ENCODE data around the gene KATNBL1.
A peak's percentile ranks its signal among the peaks of the same experiment; 100 is the strongest.

Gene KATNBL1

GRCh38 chr15:34119291-34119690 is 90.6 kb downstream of the KATNBL1 start:
- no peak for DNase-seq (ENCODE audit: insufficient read length, low spot score)
- TF ChIP-seq POLR2A (IDR thresholded peaks at IDR 0.05; ENCODE audit: low read depth, low read length): no peak
- FAIRE-seq: peak; percentile 81

- DNase-seq (ENCODE audit: insufficient read length, low spot score): no peak
- FAIRE-seq: no peak
- no peak for TF ChIP-seq POLR2A (IDR thresholded peaks at IDR 0.05; ENCODE audit: low read depth, low read length)
These were observed 93.3 kb downstream of the KATNBL1 start for GRCh38 chr15:34116620-34117019.

GRCh38 chr15:34114739-34115138 is 95.2 kb downstream of the KATNBL1 start:
- DNase-seq (ENCODE audit: insufficient read length, low spot score) (no peak), FAIRE-seq (no peak)
- TF ChIP-seq POLR2A (IDR thresholded peaks at IDR 0.05; ENCODE audit: low read depth, low read length): no peak

GRCh38 chr15:34114215-34114614 is 95.7 kb downstream of the KATNBL1 start:
- TF ChIP-seq POLR2A (IDR thresholded peaks at IDR 0.05; ENCODE audit: low read depth, low read length): no peak
- FAIRE-seq: no peak
- DNase-seq (ENCODE audit: insufficient read length, low spot score): no peak

GRCh38 chr15:34111488-34111887 is 98.4 kb downstream of the KATNBL1 start:
- DNase-seq (ENCODE audit: insufficient read length, low spot score) (no peak), FAIRE-seq (peak; percentile 81)
- no peak for TF ChIP-seq POLR2A (IDR thresholded peaks at IDR 0.05; ENCODE audit: low read depth, low read length)

GRCh38 chr15:34109797-34110663 is 99.9 kb downstream of the KATNBL1 start:
- FAIRE-seq: peak; percentile 90
- no peak for DNase-seq (ENCODE audit: insufficient read length, low spot score)
- TF ChIP-seq POLR2A (IDR thresholded peaks at IDR 0.05; ENCODE audit: low read depth, low read length): no peak

GRCh38 chr15:34107315-34107714 is 102.6 kb downstream of the KATNBL1 start:
- DNase-seq (ENCODE audit: insufficient read length, low spot score): no peak
- no peak for TF ChIP-seq POLR2A (IDR thresholded peaks at IDR 0.05; ENCODE audit: low read depth, low read length)
- FAIRE-seq: no peak

GRCh38 chr15:34106423-34106822 is 103.5 kb downstream of the KATNBL1 start:
- no peak for DNase-seq (ENCODE audit: insufficient read length, low spot score)
- no peak for FAIRE-seq
- no peak for TF ChIP-seq POLR2A (IDR thresholded peaks at IDR 0.05; ENCODE audit: low read depth, low read length)

- FAIRE-seq (no peak), DNase-seq (ENCODE audit: insufficient read length, low spot score) (no peak)
- TF ChIP-seq POLR2A (IDR thresholded peaks at IDR 0.05; ENCODE audit: low read depth, low read length): no peak
These were observed 107.5 kb downstream of the KATNBL1 start for GRCh38 chr15:34102175-34102925.

- DNase-seq (ENCODE audit: insufficient read length, low spot score) (peak; percentile 81), FAIRE-seq (peak; percentile 96)
- peak; percentile 77 for TF ChIP-seq POLR2A (IDR thresholded peaks at IDR 0.05; ENCODE audit: low read depth, low read length)
These were observed 108.3 kb downstream of the KATNBL1 start, which contains the start of the genes EMC7 and PGBD4 for GRCh38 chr15:34101366-34102174. Gene EMC7 (minus strand): TSS chr15:34101862. CDS start chr15:34101839, 23 bp downstream. Gene PGBD4 (plus strand): TSS chr15:34102083. CDS start chr15:34102532, 449 bp downstream.

GRCh38 chr15:34099914-34100313 is 110.0 kb downstream of the KATNBL1 start:
- DNase-seq (ENCODE audit: insufficient read length, low spot score) (no peak), FAIRE-seq (no peak)
- no peak for TF ChIP-seq POLR2A (IDR thresholded peaks at IDR 0.05; ENCODE audit: low read depth, low read length)

Data from H54 (cell line).